GM18498 (cell line): ENCODE data around the gene USP4.

Experiments
- ATAC-seq: cut with Tn5 transposase; IDR thresholded peaks from one replicate; pipeline ENCODE4 v1.9.1; 2021; ENCODE audit warnings: mild to moderate bottlenecking, moderate library complexity; ENCODE audit not compliant: unreplicated experiment

The USP4 gene

DNA sequence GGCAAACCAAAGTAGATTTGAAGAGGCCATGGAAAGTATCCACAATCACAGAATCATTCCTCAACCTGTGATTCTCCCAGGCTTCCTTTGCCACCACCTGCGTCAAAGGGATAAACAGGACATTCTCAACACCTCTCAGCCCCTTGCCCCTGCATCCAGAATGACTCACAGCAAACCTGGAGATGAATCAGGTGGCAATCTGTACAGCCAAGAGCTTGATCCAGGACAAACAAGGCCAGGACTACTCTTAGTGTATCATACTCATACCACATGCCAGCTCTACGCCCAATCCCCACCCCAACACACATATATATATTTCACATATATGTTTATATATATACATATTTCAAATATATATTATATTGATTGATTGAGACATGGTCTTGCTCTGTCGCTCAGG, 39.3 kb downstream of the USP4 start:
- ATAC-seq: no peak

DNA sequence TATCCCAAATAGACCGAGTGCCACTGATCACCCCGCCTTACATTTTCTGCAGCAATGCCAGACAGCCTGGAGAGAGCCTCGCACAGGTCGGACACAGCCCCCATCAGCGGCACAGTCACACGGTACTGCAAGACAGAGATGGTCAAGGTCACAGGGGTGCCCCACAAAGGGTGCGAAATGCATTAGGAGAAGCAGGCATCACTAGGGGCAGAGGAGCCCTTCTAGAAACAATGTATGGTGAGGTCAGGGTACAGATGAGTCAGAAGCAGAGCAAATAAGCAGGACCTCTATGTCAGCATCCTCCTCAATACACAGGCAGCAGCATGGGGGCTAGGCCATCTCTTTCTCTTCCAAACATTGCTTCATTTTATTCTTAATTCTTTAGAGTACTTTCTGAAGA, 41.3 kb downstream of the USP4 start:
- no peak for ATAC-seq

DNA sequence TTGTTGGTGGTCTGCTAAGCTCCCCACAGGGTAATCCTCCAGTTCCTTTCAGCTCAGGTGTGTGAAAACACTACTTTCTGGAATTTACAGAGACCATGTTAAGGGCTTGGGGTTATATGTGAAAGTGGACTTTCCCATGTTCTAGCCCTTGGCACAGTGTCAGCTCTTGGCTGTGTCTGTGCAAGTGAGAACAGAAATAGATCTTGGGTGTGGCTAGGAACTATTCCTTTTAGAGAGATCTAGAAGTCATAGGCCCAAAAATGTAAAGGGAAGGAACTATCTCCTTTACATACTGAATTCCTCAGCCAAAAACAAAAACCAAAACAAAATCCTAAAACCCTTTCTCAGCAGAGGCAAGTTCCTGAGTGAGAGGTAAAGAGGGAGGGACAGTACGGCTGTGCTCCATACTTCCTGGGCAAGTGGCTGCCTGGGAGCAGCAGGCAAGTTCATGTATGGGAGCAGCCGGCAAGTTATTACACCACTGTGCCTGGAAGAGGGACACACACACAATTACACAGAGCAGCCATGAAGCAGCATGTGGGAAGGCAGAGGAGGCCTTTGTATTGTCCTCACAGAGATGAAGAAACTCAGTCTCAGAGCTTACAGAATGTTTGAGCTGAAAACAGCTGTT, 43.0 kb downstream of the USP4 start:
- no peak for ATAC-seq

DNA sequence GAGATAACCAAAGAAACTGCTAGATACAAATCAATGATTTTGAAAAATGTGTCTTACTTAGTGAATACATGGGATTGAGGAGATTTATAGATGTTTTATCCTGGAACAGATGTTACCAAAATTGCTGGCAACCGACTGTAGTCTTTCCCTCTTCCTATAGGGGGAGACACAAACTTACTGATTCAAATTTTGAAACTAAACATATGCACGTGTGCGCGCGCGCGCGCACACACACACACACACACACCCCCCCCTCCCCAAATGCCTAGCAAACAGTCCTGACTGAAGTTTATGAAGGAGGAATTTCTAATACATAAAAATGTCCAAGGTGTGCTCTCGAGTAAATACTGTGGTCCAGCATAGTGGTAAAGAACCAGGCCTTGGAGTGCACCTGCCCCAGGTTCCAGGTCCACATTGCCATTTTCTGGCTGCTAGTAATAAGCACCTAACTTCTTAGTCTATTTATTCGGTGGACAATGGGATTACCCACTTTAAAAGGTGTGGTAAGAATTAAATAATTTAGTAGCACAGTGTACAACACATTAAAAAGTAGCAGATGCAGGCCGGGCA, 44.3 kb downstream of the USP4 start:
- ATAC-seq: no peak

DNA sequence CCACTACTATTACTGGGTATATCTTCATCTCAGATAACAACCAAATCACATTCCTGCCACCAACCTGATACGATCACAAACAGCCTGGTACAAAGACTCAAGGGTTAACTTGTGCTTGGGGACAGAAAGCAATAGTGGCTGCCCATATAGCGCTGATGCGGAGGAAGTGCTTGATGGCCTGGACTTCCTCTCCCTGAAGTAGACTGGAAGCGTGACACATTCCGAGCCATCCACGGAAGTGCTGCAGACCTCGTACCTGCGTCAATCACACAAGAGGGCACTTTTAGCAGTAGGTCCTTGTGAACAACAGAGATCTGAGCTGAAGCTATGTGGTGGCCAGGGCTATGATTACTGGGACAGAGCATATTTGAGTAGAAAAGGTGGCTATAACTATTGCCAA, 45.5 kb downstream of the USP4 start:
- ATAC-seq: no peak

DNA sequence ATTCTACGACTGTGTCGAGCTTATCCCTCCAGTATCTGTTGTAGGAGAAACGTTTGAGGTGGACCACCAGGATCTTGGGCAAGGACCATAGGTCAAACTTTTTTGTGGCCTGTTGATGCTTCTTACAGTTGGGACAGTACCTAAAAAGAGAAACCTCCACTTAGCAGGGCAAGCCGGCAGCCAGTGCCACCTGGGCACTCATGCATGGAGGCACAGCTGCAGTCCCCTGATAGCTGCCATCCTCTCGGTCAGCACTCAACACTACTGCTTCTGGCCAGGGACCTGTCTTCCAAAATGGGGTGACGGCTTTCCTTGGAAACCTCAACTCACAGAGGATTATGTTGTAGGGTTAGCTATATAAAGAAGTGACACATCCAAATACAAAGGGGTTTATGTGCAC, 55.9 kb downstream of the USP4 start:
- ATAC-seq: no peak

DNA sequence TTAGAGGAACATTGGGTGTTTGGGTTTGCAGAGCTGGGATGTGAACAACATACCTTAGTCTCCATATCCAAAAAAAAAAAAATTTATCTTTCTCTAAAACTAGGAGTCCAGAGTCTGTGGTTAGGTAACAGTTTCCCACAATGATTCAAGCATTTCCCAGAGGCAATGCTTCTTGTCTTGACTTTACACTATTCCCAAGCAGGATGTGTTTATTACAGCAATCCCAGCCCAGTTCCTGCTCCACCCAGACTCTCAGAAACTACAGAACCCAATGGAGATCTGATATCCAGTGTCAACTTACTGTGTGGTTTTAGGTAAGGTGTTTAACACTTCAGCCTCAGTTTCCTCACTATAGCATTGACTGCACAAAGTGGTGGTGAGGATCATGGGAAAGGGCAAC, 60.5 kb downstream of the USP4 start:
- no peak for ATAC-seq

DNA sequence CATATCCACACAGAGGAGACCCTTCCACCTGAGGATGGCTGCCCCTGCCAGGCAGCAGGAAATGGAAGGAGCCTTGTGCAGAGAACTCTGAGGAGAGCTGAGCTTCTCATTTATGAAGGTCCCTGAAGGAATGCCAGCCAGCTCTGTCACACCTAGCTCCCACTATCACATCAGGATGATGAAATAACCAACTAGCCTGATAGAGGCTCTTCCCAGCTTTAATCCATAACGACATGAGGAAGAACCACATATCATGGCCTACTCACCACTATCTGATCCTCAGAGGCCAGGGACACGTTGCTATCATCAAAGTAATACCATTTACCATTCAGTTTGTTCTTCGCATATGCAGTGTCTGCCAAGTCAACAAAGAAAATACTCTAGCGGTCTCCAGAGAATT, 61.3 kb downstream of the USP4 start:
- ATAC-seq: no peak

DNA sequence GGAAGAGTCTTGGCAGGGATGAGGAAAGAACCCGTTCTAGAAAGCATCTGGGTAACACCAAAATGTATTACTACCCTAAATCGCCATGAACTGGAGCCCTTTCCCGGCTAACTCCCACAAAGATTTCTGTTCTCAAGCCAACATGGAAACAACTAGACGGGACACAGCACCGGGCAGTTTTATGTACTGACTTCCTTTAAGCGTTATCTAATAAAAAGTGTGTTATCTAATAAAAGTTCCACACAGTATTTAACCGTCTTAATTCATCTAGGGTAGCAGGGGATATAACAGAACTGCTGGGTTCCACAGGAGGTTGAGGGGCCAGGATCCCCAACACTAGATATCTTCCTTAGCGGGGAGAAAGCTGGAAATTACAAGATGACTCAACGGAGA, 62.5 kb downstream of the USP4 start:
- ATAC-seq: no peak

DNA sequence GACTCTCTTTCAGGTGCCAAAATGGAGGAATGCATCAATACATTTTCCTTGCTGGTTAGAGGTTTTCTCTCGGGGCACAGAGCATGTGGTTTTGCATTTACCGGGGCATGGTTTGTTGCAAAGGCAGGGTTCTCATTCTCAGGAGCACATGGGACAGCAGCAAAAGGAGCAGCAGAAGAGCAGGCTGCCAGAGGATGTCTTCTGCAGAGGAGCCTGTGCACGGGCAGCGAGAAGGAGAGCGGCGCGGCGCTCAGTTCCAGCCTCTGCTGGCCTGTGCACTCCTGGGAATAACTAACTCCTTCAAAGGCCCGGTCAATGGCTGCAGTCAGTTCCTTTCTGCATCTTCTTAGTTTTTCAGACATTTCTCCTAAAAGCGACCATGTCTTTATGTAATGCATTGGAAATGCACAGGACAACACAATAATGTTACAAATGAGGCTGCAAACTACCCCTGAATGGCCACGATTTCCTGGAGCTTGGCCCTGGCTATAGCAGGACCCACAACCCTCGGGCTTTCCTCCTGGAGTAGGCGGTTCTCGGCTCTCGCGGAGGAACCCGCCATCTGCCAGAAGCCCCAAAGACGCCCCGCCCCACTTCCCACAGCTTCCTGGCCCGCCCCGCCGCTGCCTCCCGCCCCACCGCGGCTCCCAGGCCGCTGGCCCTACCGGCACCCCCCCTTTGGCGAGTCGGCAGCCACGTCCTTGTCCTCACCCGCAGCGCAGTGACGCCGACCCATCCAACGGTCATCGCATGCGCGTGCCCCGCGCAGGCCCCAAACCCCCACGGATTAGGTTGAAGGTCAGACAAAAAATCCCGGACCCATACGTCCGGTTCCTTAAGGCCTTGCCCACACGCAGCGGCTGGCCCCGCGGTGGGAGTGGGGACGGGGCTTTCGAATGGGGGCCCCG, 63.1 kb downstream of the USP4 start, which contains the start of gene C3orf62:
C3orf62 (minus strand) TSS at position 758 of the 908 bp plus-strand sequence; CDS start at position 398, 360 bp downstream.
- peak; percentile 71 for ATAC-seq

DNA sequence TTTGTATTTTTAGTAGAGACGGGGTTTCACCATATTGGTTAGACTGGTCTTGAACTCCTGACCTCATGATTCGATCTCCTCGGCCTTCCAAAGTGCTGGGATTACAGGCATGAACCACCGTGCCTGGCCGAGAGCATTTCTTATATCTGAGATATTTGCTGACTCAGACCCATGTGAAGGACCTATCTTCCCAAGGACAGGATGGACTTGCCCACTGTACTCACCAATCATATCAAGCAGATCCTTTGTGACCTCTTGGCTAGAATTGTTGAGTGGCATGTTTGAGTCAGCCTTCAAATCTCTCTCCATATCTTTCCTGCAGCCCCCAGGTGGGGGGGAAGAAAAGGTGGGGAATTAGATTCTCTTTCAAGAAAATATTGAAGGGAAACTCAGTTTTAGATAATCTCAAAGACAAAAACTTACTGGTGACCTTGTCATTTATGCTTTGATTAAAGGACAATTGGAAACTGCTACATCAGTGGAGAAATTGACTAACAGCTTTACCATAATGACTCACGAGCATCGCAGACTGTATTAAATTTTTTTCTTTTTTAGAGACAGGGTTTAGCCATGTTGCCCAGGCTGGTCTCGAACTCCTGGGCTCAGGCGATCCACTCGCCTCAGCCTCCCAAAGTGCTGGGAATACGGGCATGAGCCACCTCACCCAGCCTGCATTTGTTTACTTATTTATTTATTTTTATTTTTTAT, 65.9 kb downstream of the USP4 start:
- ATAC-seq: no peak

DNA sequence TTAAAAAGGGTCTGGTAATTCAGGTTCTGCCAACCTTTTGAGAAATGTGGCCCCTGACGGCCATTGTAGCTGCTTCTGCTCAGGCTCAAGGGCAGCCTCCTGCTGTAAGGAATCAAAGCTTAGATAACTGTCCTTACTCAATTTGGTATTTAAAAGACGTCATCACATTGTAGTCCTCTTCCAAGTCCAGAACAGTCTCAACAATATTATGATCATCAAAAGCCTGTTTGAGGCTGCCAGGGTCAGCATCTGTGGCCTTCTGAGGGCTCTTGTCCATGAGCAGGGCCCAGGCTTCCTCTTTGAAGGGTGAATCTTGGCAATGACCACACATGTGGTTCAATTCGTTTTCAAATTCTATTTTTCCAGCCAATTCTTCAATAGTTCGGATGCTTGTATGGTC, 68.8 kb downstream of the USP4 start:
- no peak for ATAC-seq

DNA sequence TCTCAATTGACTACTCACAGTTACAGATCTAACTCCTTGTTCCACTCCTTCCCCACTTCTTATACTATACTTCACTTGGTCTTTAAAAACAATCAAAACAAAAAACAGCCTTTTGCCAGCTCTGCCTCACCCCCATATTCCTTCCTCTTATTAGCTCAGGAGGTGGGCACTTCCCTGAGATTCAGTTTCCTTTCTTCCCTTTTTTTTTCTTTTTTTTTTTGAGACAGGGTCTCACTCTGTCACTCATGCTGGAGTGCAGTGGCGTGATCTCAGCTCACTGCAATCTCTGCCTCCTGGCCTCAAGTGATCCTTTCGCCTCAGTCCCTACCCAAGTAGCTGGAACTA, 69.7 kb downstream of the USP4 start:
- ATAC-seq: no peak

DNA sequence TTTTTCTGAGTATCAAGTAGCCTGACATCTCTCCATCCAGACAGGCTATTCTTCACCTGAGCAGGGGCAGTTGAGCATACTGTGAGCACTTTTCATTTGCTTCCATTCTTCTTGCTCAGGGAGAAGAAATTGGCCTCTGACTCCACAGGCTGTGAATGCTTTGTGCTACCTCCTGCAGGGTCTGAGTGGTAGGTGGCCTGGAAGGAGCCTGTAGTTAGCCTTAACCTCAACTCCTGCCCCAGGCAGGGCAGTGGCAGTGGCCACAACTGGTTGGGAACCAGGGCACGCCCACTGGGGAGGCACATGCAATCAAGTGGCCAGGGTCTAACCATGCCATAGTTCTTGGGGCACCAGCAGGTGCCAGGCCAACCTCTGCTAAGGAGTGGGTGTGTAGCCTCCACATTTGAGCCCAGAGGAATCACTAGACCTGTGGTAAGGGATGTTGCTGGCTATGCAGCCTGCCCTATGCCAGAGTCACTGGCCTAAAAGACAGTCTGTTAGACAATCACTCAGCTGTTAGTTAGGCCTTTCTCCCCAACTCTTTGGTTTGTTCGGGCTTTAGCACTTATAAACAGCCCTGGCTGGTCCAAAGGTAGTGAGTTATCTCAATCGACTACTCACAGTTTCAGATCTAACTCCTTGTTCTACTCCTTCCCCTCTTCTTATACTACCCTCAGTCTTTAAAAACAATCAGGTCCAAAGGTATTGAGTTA, 70.3 kb downstream of the USP4 start:
- ATAC-seq: no peak

DNA sequence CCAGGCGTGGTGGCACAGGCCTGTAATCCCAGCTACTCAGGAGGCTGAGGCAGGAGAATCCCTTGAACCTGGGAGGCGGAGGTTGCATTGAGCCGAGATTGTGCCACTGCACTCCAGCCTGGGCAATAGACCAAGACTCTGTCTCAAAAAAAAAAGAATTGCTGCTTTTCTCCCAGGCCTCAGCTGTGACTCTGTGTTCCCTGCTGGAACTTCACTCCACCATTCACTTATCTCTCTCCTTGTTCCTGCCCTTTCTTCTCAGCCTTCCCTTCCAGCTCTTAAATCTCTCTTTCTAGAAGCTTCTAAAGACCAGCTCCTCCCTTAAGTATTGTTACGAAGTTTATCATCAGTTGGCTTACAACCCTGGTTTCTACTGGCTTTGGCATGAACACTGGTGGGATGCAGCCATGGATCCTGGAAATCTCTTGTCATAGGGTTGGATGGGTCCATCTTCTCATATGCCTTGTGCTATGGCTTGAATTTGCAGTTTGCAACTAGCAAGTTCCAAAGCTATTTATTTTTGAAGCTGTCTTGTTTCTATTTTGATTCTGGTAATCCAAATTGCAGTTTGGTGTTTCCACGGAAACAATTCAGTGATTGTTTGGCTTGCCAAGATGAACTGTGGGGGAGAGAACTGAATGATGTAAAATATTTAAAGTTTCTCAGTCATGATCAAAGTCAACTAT, 73.3 kb downstream of the USP4 start:
- no peak for ATAC-seq

DNA sequence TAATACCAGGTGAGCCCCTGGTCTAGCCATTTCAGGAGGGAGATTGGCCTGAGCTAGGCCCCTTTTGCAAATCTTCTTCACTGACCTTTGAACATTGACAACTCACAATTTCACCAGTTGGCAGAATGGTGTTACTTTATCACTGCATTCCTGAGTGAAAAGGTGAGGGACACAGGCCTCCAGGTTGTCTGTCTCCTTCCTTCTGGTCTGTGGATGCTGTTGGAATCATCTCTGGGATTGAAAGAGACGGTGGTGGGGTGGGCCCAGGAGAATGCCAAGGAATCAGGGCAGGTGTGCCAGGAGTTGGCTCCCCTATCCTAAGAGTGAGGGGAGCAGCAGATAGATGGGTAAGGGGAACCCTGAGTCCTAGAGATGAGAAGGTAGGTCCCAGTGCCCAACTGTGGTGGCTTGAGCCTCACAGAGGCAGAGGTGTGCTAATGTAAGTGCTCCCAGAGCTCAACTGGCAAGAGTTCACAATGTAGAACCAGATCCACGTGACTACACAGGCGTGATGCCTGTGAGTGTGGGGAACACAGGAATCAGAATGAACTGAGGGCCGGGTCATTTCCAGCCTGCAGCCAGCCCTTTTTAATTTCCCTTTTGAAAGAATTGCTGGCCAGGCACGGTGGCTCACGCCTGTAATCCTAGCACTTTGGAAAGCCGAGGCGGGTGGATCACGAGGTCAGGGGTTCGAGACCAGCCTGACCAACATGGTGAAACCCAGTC, 74.0 kb downstream of the USP4 start:
- ATAC-seq: no peak

DNA sequence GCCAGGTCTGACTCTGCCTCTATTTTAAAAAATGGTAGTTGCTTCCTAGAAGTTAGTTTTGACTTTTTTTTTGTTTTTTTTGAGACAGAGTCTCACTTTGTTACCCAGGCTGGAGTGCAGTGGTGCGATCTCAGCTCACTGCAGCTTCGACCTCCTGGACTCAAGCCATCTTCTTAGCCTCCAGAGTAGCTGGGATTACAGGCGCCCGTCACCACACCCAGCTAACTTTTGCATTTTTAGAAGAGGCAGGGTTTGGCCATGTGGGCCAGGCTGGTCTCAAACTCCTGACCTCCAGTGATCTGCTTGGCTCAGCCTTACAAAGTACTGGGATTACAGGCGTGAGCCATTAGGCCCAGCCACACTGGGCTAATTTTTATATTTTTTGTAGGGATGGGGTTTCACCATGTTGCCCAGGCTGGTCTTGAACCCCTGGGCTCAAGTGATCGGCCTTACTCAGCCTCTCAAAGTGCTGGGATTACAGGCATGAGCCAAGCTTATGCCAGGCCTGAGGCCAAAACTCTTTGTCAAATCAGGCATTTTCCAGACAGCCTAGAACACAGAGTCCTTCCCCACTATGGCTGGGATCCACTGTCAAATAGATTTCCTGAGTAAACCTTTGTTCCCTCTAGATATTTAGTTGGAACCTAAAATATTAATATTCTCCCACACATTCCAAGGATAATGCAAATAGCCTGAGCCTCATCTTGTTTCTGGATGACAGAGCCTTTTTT, 76.5 kb downstream of the USP4 start:
- no peak for ATAC-seq

DNA sequence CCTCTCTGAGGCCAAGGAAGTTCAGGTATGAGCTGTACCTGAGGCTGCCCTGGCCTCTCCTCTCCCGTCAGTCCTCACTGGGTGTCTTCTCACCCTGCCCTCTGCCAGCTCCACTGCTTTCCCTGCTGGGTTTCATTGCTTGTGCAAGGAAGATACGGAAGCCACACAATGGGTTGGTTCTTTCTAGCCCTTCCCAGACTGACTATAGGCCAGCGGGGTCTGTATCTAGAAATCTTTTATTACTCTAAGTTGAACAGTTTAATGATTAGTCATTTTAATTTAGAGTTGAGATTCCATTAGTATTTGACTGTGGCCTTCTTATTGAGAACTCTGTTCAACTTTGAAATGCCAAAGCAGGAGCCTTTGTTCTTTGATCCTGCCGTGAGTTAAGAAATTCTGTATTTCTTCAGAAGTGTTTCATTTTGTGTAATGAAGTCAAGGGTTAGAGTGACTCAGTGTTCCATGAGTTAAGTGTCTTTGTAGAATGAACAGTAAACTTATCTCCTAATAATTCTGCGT, 79.0 kb downstream of the USP4 start:
- no peak for ATAC-seq

DNA sequence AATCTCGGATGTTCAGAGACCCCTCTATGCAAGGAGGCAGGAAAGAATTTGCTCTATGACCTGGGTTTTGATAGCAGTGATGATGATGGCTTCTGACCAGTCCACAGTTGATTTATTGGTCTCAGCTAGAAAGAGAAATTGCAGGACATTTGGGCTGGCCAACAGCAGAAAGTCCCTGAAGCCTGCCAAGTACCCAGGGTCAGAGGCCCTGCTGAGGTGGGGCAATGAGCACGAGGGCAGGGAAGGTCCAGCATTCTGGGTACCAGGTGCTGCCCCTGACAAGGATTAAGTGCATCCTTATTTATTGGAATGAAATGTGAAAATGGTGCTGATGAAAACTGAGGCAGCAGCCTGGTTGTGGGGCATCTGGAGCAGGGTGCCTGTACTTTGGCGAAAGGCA, 82.7 kb downstream of the USP4 start:
- no peak for ATAC-seq
